Measurements from ENCODE around the gene MPPE1.

The MPPE1 gene, protein sequence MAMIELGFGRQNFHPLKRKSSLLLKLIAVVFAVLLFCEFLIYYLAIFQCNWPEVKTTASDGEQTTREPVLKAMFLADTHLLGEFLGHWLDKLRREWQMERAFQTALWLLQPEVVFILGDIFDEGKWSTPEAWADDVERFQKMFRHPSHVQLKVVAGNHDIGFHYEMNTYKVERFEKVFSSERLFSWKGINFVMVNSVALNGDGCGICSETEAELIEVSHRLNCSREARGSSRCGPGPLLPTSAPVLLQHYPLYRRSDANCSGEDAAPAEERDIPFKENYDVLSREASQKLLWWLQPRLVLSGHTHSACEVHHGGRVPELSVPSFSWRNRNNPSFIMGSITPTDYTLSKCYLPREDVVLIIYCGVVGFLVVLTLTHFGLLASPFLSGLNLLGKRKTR
- 4.8 to 28.7 (median 20.7) reads per million in 18 experiments for total RNA-seq

DNA sequence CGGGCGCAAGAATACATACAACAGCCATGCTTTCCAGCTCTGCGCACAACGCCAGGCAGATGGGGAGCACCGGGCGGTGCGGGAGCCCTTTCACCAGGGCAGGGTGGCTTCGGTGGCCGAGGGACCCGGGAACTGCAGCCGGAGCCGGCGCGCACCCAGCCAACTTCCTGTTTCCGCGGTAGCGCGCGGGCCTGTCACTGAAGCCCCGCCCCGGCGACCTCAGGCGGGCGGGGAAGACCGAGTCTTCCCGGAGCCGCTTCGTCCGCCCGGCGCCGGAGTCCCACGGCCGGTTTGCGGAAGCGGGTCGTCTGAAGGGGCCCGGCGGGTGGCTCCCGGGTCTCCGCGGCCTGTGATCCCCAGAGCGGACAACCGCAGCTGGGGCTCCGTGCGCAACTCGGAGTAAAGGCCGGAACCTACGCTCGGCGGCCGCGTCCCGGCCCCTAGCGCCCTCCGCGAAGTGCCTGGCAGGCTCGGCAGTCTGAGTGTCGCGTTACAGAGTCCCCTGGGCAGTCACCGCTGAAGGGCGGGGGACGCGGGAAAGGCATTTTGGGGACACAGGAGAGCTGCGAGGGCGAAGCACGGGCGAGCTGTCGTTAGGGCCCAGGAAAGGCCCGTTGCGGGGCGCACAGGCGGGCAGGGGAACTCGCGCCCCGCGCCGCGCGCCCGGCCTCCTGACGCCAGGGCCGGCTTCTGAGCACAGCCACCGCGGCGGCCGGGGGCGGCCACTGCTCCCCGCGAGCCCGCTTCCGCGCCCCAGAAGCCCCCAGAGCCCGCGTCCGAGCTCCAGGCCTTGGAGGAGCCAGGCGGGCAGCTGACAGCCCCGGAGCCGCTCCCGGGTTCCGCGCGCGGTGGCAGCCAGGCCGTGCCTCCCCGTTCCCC is at the start of gene MPPE1:
Gene MPPE1, minus strand, starts transcription at position 136 of the 879 bp plus-strand sequence. CDS start 11,053 bp downstream, outside the sequence.
- DNase-seq: peak; percentile 92 to 95

DNA sequence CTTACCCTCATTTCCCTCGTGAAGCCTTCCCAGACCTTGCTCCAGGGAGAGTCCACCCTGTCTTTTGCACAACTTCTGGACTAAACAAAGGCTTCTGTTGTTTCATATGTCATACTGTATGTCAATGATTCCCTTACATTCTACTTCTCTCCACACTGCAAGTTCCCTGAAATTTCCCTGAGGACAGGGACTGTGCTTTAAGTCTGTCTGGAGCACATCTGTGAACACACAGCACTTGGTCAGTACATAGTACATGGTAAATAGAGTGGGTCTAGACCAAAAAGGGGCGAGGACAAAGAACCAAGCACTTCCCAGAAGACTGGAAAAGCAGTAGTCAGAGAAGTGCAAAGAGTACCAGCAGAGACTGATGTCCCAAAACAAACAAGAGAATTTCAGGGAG is 49.5 kb upstream of the MPPE1 start:
- no peak for DNase-seq

DNA sequence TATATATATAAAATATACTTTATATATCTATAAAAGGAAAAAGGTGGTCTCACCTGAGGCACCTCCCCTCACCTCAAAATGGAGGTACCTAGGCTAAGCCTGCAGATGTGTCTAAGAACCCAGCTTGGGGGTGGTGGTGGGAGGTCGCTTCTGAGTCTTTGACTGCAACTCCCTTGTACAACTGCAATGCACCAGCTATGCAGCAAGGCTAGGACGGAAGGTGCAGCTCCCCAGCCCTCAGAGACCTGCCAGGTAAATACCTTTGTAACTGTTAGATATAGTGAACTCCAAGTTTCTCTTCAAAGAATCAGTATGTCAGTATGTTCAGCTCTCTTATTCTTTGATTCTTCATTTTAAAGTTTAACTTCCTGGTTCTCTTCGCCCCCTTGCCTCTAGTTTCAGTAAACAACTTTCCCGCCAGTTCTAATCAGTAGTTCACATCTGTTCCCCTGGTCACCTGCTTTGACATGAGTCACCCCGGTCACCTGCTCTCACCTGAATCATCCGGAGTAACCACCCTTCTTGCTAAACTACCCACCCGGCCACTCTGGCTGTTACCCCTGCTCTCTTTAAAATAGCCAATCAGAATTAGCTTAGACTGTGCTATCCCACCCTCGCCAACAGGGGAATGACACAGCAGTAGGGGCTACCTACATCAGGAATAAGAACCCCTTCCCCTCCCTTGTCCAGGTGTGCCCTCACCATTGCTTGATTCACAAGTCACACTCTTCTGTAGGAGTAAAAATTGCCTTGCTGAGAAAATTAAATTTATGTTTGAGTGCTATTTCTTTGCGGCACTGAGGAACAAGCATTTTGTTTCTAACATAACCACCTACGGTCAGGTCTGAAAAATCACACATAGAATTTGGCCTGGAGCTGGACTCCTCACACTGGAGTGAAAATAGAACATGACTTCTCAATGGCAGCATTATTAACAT is 48.5 kb upstream of the MPPE1 start:
- no peak for DNase-seq

DNA sequence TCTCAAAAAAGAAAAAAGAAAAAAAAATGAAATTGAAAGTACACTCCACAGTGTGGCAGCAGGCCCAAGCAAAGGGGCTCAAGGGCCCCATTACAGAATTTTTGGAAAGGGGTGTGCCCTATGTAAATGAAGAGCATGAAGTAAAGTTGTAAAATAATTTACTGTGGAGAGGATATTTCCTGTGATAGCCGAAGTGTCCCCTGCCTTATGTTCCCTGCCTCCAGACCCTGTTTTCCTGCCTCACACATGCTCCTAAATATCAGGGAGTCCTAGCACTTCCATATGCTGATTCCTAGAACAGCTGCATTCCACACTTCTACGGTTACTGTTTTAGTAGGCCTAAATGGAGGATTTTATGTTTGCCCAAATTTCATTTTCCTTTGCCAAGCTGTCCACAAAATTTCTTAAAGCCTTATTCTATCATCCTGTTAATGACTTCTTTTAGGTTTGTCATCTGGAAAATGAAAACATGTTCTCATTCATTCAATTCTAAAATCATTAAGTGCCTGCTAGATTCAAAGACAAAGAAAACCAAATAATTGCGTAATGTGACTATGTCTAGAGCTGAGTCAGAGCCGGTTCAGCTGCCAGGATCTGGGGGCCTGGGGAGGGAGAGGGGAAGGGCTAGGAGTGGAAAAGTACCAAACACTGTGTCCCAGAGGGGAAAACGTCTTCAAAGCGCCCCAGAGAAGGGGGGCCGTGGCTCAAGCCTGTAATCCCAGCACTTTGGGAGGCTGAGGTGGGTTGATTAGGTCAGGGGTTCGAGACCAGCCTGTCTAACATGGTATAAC is 47.3 kb upstream of the MPPE1 start:
- no peak for DNase-seq

DNA sequence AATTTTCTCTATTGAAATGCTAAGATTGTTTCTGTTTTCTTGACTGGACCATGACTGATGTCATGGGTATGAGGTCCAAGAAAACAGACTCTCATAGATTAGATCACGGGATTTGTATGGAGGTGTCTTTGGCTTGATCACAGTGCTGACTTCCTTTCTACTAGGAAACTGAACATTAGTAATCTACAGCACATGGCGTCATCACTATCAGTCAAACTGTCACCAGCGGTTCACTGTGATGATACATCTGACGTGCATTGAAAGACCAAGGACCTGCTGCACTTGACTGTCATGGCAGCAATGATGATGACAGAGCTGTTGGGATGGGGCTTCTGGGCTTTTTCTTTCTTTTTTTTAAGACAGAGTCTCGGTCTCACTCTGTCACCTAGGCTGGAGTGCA is 45.0 kb upstream of the MPPE1 start:
- no peak for DNase-seq

DNA sequence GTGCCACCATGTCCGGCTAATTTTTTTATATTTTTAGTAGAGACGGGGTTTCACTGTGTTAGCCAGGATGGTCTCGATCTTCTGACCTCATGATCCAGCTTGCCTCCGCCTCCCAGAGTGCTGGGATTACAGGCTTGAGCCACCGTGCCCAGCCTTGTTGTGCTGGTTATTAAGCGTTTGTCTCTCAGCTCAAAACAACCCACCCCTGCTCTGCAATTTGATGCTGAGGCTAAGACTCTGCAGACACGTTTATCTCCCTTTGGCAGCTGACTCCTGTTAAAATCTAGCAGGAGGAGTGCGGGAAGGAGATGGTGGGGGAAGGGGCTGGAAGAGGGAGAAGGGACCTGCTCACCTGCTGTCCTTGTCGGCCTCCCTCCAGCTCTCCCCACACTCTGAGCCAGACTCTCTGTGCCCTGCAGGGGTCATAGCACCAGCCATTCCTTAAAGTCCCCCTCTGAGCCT is 43.3 kb upstream of the MPPE1 start:
- no peak for DNase-seq

DNA sequence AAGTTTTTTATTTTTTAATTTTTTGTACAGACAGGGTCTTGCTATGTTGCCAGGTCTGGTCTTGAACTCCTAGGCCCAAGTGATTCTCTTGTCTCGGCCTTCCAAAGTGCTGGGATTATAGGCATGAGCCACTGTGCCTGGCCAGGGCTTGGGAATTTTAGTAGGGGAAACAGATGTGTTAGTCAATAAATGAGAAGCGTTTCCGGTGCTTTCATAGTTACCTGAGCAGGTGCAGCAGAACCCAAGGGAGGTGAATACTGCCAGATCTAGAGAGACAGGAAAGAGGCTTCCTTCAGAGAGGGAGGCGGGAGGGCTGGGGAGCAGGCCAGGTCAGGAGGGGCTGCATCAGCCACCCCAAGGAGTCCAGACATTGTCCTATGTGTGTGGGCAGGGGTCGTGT is 42.7 kb upstream of the MPPE1 start:
- no peak for DNase-seq

DNA sequence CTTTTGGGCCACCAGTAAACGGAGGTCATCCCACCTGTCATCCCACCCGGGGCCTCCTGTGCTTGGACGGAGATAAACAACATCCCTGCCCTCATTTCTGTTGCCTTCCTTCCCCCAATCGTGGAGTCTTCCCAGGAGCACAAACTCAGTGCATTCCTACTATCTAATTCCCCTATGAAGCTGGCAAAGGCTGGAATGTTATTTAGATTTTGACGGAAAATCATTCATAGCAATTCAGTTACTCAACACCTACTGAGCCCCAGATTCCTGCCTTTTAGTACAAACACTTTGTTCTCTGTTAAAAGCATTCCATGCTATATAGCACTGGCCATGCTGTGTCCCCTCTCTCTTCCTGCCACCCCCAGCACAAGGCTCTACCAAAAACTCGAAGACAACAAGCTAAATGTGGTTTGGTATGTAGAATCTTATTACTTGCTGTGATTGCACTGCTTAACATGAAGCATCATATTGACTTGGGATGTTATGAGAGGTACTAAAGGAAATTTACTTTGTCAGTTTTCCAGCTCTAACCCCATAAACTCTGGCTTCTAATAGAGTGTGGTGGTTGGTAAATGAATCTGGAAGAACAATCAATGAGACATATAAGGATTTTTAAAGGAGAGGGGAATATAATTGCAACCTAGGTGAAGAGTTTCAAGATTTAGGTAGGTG is 40.9 kb upstream of the MPPE1 start:
- DNase-seq: no peak

DNA sequence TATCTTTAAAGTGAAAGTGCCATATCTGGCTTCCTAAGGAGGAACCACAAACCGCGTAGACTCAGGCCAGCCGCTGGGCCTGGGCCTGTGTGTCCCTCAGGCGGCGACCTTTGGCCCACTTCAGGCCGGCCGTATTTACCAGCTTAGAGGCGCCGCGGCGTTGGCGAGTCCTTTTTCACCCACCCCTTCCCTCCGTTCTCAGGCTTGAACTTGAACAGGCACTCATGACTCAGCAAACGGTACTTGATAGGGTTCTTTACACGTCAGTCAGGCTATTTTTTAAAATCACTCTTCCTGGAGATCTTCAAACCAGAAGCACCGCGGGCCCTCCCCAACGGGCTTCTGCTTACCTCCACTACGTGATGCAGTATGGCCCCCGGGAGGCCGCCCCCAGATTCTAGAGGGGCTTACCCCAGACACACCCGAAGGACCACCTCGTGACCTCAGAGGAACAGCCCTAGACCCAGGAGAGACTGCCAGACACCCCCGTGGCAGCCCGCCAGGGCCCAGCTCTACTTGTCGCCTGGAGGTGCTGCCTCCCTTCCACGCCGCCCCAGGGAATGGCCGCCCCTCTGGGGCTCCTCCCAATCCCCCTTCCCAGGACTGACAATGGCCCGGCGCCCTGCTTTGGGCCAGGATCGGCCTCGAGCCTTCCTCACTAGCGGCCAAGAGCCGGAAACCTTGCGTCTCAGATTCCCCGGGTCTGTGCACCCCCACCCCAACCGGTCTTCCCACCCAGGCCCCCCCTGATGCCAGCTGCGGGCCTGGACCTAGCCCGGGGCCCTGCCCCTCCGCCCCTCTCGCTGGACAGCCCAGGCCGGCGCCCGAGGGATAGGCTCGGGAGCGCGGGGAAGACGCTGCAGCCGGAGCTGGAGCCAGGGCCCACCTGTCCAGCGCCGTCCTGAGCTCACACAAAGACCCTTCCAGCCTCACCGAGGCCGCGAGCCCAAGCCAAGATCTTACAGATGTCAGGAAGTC is 39.4 kb upstream of the MPPE1 start:
- DNase-seq: peak; percentile 85 to 94

DNA sequence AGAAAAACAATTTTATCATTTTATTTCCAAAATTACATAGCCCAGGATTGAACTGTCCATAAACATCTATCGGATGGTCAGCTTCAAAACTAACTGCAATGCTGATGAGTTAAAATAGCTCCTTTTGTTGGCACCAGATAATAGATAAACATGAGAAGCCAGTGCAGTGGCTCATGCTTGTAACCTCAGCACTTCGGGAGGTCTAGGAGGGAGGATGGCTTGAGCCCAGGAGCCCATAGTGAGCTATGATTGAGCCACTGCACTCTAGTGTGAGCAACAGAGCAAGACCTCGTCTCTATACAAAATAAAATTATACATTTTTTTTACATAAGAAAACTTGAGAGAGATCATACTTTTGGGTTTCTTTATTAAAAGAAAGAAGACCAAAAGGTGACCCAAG is 38.6 kb upstream of the MPPE1 start:
- peak; percentile 3 to 29 for DNase-seq

DNA sequence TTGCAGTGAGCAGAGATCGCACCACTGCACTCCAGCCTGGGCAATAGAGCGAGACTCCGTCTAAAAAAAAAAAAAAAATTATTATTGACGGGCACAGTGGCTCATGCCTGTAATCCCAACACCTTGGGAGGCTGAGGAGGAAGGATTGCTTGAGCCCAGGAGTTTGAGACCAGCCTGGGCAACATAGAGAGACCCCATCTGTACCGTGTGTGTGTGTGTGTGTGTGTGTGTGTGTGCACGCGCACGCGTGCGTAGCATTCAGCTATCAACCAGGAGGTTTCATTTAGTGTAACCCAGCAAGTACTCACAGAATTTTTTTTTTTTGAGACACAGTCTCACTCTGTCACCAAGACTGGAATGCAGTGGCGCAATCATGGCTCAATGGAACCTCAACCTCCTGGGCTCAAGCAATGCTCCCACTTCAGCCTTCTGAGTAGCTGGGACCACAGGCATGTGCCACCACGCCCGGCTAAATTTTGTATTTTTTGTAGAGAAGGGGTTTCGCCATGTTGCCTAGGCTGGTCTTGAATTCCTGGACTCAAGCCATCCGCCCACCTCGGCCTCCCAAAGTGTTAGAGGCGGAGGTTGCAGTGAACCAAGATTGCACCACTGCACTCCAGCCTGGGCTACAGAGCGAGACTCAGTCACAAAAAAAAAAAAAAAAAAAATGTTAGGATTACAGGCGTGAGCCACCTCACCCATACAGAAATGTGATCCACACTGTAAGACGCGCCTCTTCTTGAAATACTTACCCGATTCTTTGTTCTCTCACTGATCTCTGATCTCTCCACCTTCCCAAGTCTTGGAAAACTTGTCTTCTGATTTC is 37.9 kb upstream of the MPPE1 start:
- peak; percentile 58 to 76 for DNase-seq

DNA sequence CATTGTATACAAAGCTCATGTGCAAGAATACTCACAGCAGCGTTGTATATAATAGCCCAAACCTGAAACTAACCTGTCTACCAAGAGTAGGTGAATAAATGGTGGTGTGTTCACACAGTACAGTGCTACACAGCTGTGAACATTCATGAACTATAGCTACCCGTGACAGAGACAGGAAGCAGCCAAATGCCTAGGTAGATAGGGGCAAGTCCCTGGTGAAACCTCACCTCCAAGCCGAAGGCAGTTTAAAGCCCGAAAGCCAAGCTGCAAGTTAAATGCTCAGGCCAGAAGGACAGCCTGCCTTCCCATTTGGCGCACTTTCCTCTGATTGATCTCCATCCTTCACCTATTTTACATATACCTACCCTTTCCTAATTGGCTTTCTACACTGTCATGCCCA is 36.7 kb upstream of the MPPE1 start:
- no peak for DNase-seq

DNA sequence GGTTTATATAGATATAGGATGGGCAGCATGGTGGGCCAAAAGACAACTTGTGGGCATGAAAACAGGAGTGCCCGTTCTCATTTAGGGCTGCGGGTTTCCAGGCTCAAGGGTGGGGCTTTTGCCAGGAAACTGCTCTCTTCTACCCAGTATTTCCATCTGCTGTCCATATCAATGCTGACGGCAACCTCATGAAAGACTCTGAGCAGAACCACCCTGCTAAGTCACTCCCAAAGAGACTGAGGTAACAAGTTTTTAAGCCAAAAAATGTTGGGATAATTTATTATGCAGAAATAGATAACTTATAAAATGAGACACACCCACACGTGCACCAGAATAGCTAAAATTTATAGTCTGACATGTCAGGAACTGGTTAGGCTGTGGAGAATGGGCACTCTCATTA is 36.1 kb upstream of the MPPE1 start:
- DNase-seq: no peak

DNA sequence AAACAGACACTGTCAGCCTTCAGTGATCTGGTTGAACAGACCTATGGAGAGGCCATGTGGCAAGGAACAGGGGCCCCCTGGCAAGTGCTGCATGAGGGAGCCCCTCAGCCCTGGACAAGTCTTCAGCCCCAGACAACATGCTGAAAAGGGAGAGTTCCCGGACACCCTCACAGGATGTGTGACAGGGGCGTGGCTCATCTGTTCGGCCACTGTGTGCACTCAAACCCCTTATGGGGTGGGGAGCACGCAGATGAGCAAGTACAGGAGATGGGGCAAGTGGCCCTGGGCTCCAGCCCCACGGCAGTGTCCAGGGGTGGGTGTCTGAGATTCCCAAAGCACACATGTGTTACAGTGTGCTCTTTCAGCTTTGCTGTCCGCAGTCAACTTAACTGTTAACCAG is 35.4 kb upstream of the MPPE1 start:
- no peak for DNase-seq

DNA sequence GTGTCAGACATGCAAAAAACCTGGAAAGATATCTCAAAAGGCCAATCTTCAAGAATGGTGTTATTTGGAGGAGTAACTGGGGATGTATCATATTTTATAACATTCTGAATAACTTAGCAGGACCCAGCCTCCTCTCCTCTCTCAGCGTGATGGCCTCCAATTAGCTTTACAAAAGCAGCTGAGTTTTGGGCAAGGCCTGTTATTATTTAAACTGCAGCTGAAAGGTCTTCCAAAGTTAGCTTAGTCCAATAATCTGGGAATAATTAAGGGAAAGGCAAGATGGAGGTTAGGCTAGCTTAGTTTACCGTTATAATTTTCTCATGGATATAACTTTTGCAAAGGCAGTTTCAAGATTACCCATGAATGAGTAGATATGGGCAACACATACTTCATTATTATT is 32.8 kb upstream of the MPPE1 start:
- no peak for DNase-seq

DNA sequence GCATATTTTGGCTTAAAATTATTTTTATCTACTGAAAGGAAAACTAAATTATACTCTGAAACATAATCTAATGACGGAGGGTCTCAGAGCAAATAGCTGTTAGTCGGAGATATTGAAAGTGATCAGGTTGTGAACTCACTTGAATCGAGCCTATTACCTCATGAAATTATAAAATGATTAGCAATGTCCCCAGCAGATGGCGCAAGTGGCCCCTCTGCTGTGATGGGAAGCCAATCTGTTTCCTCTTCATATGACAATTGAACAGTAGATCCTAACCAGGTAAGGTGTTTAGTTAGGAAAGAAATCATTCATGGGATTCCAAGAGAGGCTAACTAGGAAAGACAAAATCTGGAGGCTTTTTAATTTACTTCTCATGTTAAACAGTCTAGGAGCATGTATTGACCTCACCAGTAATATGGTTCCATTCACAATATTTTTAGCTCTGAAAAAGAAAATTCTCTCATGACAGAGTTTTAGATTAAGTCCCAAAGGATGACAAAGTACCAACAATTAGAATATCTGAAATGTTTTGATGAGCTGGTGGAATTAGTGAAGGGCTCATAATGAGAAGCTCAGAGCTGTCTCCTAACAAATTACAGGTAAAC is 29.9 kb upstream of the MPPE1 start:
- peak; percentile 78 to 81 for DNase-seq

DNA sequence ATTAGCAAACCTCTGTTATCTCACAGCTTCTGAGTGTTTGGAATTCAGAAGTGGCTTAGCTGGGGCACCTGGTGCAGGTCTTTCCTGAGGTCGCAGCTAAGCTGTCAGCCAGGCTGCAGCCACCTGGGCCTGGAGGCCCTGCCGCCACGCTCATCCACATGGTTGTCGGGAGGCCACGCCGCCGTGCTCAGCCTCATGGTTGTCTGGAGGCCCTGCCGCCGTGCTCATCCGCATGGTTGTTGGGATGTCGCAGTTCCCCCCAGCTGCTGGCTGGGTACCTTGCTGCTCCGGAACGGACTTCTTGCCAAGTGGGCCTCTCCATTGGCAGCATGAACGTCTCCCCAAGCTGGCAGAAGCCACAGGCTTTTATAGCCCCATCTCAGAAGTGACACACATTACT is 24.3 kb upstream of the MPPE1 start:
- no peak for DNase-seq

DNA sequence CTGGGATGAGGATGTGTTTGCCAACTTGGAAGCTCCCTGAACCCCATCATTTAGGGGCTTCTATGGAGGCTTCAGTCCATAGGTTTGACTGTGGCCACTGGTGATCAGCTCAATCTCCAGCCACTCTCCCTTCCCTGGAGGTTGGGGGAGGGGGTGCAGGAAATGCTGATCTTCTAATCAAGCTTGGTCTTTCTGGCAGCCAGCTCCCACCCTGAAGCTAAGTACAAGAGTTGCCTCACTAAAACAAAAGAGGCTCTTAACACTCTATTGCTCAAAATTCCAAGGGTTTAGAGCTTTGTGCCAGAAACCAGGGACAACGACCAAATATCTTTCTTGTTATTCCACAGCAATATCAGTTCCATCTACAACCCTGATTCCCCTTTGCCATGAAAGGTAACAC is 19.4 kb upstream of the MPPE1 start:
- DNase-seq: no peak
